ENCODE data around the gene SPOCD1.
A peak's percentile ranks its signal among the peaks of the same experiment; 100 is the strongest.

SPOCD1 gene

GRCh38 chr1:31799895-31800673 lies 15.7 kb downstream of the SPOCD1 start:
- DNase-seq (ENCODE audit: low read depth) = no peak

DNA sequence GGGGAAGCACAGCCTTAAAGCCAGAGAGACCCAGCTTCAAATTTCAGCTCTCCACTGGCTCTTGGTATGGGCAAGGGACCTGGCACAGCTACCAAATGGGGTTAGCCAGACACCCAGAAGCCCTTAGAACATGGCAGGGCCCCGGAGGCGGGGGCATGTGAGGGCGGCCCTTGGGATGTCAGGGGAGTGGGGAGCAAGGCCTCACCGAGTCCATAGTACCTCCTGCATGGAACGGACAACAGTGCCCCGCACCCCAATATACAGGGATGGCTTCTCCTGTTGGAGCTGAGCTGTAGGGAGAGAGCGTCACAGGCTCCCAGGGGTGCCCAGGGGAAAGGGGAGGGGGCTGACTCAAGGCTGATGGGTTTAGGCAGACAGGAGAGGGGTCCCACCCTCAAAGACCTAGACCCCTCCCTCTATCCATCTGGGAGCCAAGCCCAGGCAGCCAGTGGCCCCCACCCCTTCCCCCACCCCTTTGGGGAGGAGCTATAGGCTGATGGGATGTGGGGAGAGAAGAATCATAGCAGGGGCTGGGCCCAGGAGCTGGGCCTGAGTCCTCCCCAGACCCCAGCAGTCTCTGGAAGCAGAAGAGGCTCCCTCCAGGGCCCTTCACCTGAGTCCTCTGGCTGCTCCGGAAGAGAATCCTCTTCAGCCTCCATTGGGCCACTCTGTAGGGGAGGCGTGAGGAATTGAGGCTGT lies 16.5 kb downstream of the SPOCD1 start:
- no peak for DNase-seq (ENCODE audit: low read depth)

DNA sequence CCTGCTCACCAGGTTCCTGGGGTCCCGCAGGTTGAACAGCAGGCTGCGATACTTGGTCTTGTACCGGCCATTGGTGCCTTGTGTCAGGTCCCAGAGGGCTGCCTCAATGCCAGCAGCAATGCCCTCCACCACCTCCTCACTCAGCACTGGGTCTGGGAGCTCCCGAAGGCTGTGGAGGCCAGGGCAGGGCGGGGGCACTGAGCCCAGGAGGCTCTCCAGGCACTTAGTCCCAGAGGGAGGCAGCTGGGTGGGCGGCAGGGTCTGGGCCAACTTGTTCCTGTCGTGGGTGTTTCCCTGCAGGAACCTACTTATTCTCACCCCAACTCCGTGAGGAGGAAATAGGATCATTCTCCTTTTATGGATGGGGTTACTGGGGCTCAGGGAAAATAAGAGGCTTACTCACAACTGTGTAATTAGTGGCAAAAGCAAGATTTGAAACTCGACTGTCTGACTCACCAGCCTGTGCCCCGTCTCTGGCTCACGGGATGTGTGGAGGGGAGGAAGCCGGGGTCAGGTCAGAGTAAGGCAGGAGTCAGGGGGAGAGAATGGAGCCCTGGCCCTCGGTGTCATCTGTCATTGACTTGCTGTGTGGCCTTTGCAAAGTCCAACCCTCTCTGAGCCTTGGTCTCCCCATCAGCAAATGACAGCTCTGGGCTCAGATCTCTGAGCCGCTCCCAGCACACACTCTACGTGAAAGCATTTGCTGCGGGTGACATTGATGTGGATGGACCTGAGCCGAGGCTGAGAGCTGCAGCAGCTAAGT lies 17.2 kb downstream of the SPOCD1 start:
- DNase-seq (ENCODE audit: low read depth) = peak; percentile 46

DNA sequence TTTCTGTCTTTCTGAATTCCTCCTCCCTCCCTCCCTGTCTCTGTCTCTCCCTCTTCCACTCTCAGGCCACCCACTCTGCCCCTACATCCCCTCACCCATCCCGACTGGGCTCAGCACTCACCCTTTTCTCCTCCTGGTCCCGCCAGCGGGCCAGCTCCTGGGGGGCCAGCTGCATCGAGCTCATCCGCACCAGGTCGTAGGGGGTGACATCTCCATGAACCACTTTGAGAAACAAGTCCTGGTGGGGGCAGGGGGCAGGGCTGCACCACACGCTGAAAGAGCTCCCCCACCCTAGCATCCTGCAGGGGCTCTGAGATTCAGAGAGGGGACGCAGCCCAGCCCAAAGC lies 17.8 kb downstream of the SPOCD1 start:
- no peak for DNase-seq (ENCODE audit: low read depth)

- no peak for DNase-seq (ENCODE audit: low read depth)
These were observed 18.6 kb downstream of the SPOCD1 start for GRCh38 chr1:31797216-31797615.

GRCh38 chr1:31796707-31797106 lies 19.1 kb downstream of the SPOCD1 start:
- no peak for DNase-seq (ENCODE audit: low read depth)

- DNase-seq (ENCODE audit: low read depth) = no peak
These were observed 19.8 kb downstream of the SPOCD1 start for GRCh38 chr1:31795801-31796621.

DNA sequence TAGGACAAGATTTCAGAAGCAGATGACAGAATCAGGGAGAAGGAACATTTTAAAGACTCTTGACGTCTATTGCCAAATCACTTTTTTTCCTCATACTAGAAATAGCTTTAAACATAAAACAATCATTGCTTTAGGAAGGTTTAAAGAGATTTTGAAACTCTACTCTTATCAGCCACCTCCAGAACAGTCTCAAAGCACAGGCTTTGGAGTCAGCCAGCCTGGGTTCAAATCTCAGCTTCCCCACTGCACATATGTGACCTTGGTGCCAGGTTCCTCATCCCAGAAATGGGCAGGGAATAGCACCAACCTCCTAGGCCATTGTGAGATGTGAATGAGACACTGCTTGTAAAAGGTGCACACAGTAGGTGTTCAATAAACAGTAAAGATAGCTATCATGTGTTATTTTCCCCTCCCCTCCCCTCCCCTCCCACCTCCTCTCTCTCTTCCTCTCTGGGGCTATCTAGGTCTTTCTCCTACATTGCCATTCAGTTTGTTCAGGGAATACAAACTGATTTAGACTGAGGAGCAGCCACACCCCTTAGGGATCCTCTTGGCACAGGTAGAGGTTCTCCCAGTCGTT lies 20.6 kb downstream of the SPOCD1 start:
- no peak for DNase-seq (ENCODE audit: low read depth)

DNA sequence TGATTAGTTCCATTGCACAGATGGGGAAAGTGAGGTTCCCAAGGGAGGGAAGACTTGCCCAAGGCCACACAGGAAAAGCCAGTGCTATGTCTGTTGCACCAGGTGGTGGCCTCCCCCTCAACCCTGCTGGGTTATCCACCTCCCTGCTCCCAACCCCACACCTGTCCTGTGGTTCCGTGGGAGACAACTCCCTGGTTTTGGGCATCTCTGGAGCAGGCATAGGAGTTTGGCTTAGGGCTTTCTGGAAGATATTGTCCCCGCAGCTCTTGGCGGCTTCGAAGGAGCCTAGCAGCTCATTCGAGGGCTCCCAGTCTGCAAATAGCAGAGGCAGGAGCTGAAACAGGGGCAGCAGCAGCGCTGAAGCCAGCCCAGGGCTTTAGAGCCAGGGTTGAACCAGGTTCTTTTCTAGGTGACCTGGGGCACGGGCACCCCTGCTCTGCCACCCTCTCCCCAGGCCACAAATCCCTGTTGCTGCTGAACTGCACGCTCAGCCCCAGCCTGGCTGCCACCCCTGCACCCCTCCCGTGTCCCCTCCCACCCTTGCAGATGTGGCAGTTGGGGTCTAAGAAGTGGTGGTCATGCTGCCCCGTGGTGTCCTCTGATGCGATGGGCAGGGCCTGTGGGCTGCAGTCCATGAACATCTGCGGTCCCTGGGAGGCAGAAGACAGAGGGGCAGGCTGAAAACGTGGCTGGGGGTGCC lies 22.1 kb downstream of the SPOCD1 start:
- no peak for DNase-seq (ENCODE audit: low read depth)

DNA sequence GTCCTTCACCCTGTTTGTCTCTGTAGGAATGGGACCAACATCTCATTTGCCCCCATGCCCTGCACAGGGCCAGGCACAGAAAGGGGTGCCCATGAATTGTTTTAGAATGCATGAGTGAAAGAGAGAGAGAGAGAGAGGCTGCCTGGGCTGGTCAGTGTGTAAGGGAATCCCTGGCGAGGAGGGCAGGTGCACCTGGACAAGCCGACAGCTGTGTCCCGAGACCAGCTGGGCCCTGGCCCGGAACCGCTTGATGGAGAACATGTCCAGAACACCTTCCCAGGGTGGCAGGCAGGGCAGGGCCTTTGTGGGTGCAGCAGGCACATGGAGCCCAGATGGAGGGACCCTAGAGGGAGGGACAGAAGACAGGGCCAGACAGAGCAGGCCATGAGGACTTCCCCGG lies 22.7 kb downstream of the SPOCD1 start:
- no peak for DNase-seq (ENCODE audit: low read depth)

DNA sequence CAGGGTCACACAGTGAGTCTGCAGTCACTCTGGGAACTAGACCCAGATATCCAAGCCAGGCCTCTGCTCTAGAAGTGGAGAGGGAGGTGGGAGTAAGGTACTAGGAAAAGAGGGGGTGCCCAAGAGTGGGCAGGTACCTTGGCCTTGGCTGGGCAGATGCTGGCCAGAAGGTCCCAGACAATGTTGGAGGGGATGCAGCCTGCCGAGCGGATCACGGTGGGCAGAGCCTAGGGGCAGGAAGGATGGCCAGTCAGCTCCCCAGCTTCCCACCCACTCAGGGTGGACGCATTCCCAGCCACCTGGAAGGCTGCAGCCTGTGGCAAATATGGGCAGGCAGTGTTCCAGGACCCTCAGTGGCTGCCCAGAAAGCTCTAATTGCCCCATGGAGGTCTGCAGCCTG lies 23.3 kb downstream of the SPOCD1 start:
- DNase-seq (ENCODE audit: low read depth) = no peak

DNA sequence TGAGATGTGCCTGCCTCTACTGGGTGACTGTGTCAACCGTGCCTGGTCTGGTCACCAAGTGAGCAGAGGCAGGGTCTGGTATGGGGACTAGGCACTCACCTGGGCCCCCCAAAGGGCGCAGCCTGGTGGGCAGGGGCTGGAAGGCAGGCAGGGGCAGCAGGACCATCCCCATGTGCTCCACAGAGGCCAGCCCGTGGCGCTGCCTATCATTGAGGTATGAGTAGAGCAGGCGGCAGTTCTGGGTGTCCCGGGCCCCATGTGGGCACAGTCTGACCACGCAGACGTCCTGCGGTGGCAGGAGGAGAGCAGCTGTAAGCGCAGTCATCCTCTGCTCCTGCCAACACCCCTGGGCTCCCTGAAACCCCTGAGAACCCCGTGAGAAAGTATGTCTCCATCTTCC lies 23.7 kb downstream of the SPOCD1 start:
- DNase-seq (ENCODE audit: low read depth) = no peak

DNA sequence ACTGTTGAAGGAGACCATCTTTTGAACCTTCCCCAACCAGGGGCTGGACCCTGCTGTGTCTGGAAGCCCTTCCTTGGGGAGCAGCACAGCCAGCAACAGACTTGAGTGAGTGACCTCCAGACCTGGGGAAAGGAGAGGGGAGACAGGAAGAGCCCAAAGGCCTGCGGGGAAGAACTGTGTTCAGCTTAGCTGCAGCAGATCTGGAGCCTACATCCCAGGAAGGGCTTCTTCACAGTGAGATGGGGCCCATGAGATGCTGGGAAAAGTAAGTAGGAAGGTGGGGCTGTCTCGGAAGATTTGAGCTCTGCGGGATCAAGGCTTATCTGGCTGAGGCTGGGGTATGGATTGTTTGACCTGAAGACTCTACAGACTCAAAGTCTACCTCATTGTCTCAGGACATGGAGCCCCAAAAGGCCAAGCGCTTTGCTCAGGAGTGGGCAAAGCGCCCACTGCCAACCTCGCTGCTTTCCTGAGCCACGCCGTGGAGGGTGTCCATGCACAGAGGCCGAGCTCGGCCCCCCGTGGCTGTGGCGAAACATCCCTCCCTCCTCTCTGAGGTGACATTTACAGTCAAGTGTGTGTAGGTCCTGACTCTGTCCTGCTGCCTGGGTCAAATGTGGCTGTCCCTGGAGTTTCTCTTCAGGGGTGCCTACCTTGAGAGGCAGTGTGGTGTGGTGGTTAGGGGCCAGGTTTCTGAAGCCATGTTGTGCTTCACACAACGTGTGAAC lies 24.5 kb downstream of the SPOCD1 start:
- no peak for DNase-seq (ENCODE audit: low read depth)

DNA sequence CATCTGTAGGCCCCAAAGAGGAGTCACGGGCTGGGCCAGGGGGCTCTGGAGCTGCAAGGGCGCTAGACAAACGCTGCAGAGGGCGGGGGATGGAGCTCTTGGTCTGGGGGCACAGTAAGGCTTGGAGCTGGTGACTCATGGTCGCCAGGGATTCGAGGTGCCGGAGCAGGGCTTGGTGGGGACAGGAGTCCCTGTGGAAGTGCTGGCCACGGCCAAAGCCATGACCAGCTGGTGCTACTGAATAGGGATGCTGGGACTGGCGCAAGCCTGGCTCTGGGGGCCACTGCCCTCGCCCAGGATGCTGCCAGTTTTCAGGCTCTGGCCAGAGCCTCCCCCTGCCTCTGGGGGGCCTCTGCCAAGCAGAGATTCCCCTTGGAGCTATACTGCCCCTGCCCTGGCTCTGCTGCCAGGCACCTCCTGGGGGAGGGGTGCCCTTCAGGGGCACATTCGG lies 25.2 kb downstream of the SPOCD1 start:
- no peak for DNase-seq (ENCODE audit: low read depth)

DNA sequence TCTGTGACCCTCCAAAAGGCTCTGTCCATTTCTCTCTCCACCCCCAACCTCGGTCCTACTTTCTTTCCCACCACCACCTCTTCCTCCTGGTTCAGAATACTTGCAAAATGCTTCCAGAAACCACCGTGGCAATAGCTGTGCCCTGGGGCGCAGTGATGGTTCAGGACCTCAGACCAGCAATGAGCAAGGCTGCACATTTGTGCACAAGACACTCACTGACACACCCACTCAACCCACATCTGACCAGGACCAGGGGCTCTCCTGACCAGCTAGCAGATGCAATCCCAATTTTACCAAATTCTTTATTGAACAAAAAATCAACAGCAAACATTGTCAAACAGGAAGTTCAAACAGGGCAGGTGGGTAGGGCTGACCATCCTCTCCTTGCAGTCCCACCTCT lies 25.7 kb downstream of the SPOCD1 start:
- DNase-seq (ENCODE audit: low read depth) = no peak

- DNase-seq (ENCODE audit: low read depth) = peak; percentile 96
These were observed 26.4 kb downstream of the SPOCD1 start for GRCh38 chr1:31789259-31790065.

DNA sequence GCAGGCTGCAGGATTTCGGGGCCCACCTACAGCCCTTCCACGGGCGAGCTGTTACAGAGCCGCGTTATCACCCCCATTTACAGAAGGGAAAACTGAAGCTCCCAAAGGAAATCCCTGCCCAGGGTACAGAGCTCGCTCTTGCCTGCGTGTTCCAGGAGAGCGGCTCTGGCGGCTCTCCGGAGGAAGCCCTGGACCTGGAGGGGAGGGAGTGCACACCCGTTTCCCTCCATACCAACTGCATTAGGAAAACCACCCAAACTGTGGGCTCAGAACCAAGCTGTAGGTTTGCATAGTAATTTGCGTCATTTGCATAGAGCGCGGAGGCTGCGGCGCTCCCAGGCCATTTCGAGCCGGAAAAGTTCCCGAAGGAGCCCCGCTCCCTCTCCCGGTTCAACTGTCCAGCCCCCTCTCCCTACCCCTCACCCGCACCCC lies 27.0 kb downstream of the SPOCD1 start:
- DNase-seq (ENCODE audit: low read depth) = no peak

DNA sequence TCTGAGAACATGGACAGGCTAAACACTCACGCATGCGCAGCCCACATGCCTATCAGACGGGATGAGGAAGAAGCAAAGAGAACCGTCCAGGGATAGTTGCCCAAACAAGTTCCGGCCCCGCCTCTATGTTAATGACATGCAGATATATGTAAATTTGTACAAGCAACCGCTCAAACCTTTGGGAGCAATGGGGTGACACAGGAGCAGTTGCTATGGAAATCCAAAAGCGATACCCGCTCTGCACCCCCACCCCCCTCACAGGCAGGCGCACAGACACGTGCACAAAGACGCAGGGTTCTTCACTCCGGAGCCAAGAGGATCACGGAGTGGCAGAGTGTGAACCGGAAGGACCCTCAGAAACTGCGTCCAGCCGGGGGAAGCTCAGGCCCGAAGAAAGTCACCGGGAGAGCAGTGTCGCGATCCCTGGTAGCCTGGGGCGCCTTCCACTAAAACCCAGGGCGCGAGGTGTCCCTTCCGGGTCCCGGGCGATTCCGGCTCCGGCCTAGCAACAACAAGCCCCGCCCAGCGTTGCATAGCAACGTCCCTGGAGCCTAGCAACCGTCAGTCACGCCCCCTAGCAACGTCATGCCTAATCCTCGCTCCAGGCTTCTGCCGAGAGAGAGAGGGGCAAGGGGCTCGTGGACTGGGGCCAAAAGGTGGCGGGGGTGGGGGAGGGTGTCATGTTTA lies 27.5 kb downstream of the SPOCD1 start:
- peak; percentile 91 for DNase-seq (ENCODE audit: low read depth)

DNA sequence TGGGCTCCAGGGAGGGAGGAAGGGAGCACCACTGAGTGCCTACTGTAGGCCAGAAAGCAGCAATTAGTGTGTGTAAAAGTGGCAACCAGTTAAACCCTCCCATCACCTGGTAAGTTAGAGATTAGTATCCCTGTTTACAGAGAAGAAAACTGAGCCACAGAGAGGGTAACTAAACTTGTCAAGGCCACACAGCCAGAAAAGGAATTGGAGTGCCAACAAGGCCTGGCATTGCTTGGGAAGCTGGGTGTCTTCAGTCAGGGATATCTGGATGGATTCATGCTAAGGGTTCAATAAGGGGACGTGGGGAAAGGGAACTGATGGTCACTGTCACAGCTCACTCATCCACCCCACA lies 28.1 kb downstream of the SPOCD1 start:
- DNase-seq (ENCODE audit: low read depth) = no peak
